ENCODE results near the gene HNRNPH2. TPM values are rescaled to one million over a fixed set of nuclear protein-coding genes. Genes with fewer than 3 reads are reported as not detected.

Gene HNRNPH2
- total RNA-seq, 1 donor from 2014 or later, result 21.4 TPM

GRCh38 chrX:101452056-101452455 lies 44.0 kb downstream of the HNRNPH2 start:
- no peak for TF ChIP-seq CTCF (IDR thresholded peaks at IDR 0.05)
- no peaks in the 10 kb centered on the region for H3K4me1 ChIP-seq
- DNase-seq (ENCODE audit: low spot score in 2 of 2), result no peak
- peaks cover under 1 to 2% of the 10 kb centered on the region in 2 donors for H3K36me3 ChIP-seq
- H3K4me3 ChIP-seq, result no peak overlapping the region
- peaks cover 0 to 5% of the 10 kb centered on the region in 2 donors for H3K9me3 ChIP-seq
- H3K27me3 ChIP-seq, result no peaks in the 10 kb centered on the region
- no peak overlapping the region for H3K27ac ChIP-seq
- intact Hi-C loops (cut with DNase I), result no loop called here

GRCh38 chrX:101460669-101461068 lies 52.6 kb downstream of the HNRNPH2 start:
- intact Hi-C loops (cut with DNase I), result no loop called here
- Histone ChIP-seq H3K4me3 (no peak overlapping the region), H3K9me3 (no peaks in the 10 kb centered on the region), H3K4me1 (no peaks in the 10 kb centered on the region), H3K27me3 (no peaks in the 10 kb centered on the region), H3K36me3 (peaks cover 0 to 4% of the 10 kb centered on the region in 2 donors), H3K27ac (no peak overlapping the region)
- no peak for DNase-seq (ENCODE audit: low spot score in 2 of 2)
- TF ChIP-seq CTCF (IDR thresholded peaks at IDR 0.05), result no peak

- intact Hi-C loops (cut with DNase I), result no loop called here
- no peaks in the 10 kb centered on the region for H3K36me3 ChIP-seq
These were observed 54.9 kb downstream of the HNRNPH2 start for GRCh38 chrX:101462892-101463291.

More at GRCh38 chrX:101462892-101463291, 54.9 kb downstream of the HNRNPH2 start:
- Histone ChIP-seq H3K27me3 (no peaks in the 10 kb centered on the region), H3K27ac (no peak overlapping the region), H3K4me1 (no peaks in the 10 kb centered on the region), H3K4me3 (no peak overlapping the region), H3K9me3 (no peaks in the 10 kb centered on the region)
- no peak for TF ChIP-seq CTCF (IDR thresholded peaks at IDR 0.05)
- no peak for DNase-seq (ENCODE audit: low spot score in 2 of 2)

Other genes with a start within 250 kb of the HNRNPH2 start
- 2.4 TPM for gene DRP2, start 188.4 kb upstream of the HNRNPH2 start, total RNA-seq
- not detected for gene TAF7L, start 116.9 kb upstream of the HNRNPH2 start, total RNA-seq
- not detected for gene TIMM8A, start 59.5 kb upstream of the HNRNPH2 start, total RNA-seq
- 0.64 TPM for gene BTK, start 22.0 kb upstream of the HNRNPH2 start, total RNA-seq
- 822 TPM for gene RPL36A, start 17.2 kb upstream of the HNRNPH2 start, total RNA-seq
- gene GLA, start 297 bp upstream of the HNRNPH2 start, total RNA-seq, result 9.0 TPM
- 7.3 TPM for gene ARMCX4, start 77.2 kb downstream of the HNRNPH2 start, total RNA-seq
- 9.2 TPM for gene ARMCX1, start 142.3 kb downstream of the HNRNPH2 start, total RNA-seq
- 9.4 TPM for gene ARMCX6, start 209.8 kb downstream of the HNRNPH2 start, total RNA-seq
- gene ARMCX3, start 214.9 kb downstream of the HNRNPH2 start, total RNA-seq, result 12.3 TPM